ENCODE measurements around the gene EN2.

DNA sequence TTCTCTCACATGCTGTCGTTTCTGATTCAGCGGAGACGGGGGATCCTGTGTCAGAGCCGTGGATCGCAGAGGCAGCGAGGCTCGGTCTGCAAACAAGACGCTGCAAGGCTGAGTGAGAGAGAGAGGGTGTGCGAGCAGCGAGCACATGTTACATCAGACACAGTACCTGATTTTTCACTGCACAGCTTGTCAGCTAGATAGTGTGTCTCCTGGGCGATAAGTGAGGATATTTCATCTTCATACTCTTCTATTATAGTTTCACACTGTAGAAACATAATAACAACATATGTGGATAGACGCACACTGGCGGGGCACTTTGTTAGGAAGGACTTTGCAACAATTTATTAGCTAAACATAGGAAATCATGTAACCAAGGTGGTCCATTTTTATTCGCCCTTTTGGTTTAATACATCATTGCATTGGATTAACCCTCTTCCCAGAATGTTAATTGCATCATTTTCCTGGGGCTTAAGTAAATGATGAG lies 49.0 kb downstream of the EN2 start:
- TF ChIP-seq, protein P1, sequence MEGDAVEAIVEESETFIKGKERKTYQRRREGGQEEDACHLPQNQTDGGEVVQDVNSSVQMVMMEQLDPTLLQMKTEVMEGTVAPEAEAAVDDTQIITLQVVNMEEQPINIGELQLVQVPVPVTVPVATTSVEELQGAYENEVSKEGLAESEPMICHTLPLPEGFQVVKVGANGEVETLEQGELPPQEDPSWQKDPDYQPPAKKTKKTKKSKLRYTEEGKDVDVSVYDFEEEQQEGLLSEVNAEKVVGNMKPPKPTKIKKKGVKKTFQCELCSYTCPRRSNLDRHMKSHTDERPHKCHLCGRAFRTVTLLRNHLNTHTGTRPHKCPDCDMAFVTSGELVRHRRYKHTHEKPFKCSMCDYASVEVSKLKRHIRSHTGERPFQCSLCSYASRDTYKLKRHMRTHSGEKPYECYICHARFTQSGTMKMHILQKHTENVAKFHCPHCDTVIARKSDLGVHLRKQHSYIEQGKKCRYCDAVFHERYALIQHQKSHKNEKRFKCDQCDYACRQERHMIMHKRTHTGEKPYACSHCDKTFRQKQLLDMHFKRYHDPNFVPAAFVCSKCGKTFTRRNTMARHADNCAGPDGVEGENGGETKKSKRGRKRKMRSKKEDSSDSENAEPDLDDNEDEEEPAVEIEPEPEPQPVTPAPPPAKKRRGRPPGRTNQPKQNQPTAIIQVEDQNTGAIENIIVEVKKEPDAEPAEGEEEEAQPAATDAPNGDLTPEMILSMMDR (IDR thresholded peaks at IDR 0.05) = no peak
- TF ChIP-seq SIN3A (IDR thresholded peaks at IDR 0.05; ENCODE audit: borderline replicate concordance, insufficient read depth, low read depth, low read length) = no peak

All from Panc1 (cell line).